Glutamatergic neuron (in vitro differentiated cells): Measurements from ENCODE around the gene CHI3L2. TPM values are rescaled to one million over a fixed set of nuclear protein-coding genes. Genes with fewer than 3 reads are reported as not detected.

Source experiments
- DNase-seq: peaks from one replicate; pipeline ENCODE4 v3.0.0; 2022
- H3K27ac Mint-ChIP-seq: one replicate; pipeline ENCODE4 v1.8.0; 2020; ENCODE audit warnings: mild to moderate bottlenecking, mixed read lengths, inconsistent platforms; ENCODE audit not compliant: unreplicated experiment
- H3K27me3 Mint-ChIP-seq: one replicate; pipeline ENCODE4 v1.8.0; 2020; ENCODE audit warnings: mild to moderate bottlenecking, moderate library complexity, mixed read lengths, inconsistent platforms; ENCODE audit not compliant: unreplicated experiment
- H3K36me3 Mint-ChIP-seq: one replicate; pipeline ENCODE4 v1.8.0; 2020; ENCODE audit warnings: mild to moderate bottlenecking, mixed read lengths, inconsistent platforms; ENCODE audit not compliant: unreplicated experiment
- H3K4me1 Mint-ChIP-seq: one replicate; pipeline ENCODE4 v1.8.0; 2020; ENCODE audit warnings: mild to moderate bottlenecking, low read depth, mixed read lengths, inconsistent platforms; ENCODE audit not compliant: unreplicated experiment
- H3K4me3 Mint-ChIP-seq: one replicate; pipeline ENCODE4 v1.8.0; 2020; ENCODE audit warnings: mild to moderate bottlenecking, mixed read lengths, inconsistent platforms; ENCODE audit not compliant: unreplicated experiment
- H3K9me3 Mint-ChIP-seq: one replicate; pipeline ENCODE4 v1.8.0; 2020; ENCODE audit warnings: mild to moderate bottlenecking, moderate library complexity, mixed read lengths, inconsistent platforms; ENCODE audit not compliant: unreplicated experiment
- total RNA-seq: library from RNA; stranded (reverse); fragmentation: NEBNext Ultra II Directional; extraction: Animal tissue kit (Norgen Biotek cat#: 25700); gene quantifications from one replicate; pipeline ENCODE4 v1.2.1, GENCODE V29; 2021; ENCODE audit not compliant: unreplicated experiment
- TF ChIP-seq, protein P1 (sequence below): fragments of 200-600 bp; sonication (generic); IDR thresholded peaks from one replicate; pipeline ENCODE4 v1.5.0; 2021; ENCODE audit not compliant: partially characterized antibody, unreplicated experiment

CHI3L2 gene
- total RNA-seq, 1 donor from 2014 or later, result not detected

DNA sequence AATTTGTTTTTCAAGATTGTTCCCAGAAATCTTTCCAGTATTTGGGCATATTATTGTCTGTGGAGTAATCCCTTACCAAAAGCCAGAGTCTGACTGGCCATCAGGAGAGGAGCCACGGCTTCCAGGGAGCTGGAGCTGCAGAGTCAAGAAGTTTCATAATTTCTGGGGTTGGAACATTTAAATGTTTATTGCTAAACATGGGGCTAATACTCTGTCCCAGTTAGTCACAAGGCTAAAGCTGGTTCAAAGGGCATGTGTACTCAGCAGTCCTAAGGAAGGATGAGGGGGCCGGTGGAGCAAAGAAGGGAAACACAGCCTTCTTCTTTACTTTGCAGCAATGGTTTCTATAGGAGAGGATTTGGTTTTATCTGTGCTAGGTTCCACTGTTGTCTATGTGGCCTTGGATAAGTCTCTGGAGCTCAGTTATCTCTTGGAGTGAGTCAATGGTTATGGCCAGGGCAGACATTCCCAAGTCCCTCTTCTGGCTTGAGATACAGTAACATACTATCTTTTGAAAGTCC is 36.5 kb upstream of the CHI3L2 start:
- H3K9me3 Mint-ChIP-seq, result no peaks in the 10 kb centered on the region
- H3K4me3 Mint-ChIP-seq, result no peak overlapping the region
- H3K27me3 Mint-ChIP-seq, result peaks cover 1% of the 10 kb centered on the region
- no peak for DNase-seq
- H3K4me1 Mint-ChIP-seq, result peaks cover 7% of the 10 kb centered on the region
- TF ChIP-seq, protein P1, sequence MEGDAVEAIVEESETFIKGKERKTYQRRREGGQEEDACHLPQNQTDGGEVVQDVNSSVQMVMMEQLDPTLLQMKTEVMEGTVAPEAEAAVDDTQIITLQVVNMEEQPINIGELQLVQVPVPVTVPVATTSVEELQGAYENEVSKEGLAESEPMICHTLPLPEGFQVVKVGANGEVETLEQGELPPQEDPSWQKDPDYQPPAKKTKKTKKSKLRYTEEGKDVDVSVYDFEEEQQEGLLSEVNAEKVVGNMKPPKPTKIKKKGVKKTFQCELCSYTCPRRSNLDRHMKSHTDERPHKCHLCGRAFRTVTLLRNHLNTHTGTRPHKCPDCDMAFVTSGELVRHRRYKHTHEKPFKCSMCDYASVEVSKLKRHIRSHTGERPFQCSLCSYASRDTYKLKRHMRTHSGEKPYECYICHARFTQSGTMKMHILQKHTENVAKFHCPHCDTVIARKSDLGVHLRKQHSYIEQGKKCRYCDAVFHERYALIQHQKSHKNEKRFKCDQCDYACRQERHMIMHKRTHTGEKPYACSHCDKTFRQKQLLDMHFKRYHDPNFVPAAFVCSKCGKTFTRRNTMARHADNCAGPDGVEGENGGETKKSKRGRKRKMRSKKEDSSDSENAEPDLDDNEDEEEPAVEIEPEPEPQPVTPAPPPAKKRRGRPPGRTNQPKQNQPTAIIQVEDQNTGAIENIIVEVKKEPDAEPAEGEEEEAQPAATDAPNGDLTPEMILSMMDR, result no peak
- H3K27ac Mint-ChIP-seq, result no peak overlapping the region
- H3K36me3 Mint-ChIP-seq, result peaks cover 8% of the 10 kb centered on the region

DNA sequence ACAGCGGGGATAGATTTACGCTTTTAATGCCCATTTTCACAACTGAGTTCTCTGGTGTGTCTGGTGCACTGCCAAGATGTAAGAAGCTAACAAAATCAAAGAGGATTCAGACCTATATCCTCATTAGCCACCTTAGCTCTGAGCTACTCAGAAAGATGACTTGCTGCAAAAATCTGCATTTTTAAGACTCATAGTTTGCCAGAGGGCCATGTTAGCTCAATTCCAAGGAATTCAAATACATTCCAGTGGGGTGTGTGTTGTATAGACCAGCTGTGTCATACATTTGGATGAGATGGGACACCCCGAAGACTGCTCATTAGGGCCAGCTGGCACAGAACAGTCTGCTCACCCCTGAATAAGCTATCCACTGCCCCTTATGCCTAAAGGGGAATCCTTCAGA is 36.0 kb upstream of the CHI3L2 start:
- H3K4me1 Mint-ChIP-seq, result peaks cover 7% of the 10 kb centered on the region
- peaks cover 8% of the 10 kb centered on the region for H3K36me3 Mint-ChIP-seq
- TF ChIP-seq, protein P1, result no peak
- DNase-seq, result no peak
- H3K4me3 Mint-ChIP-seq, result no peak overlapping the region
- peaks cover 3% of the 10 kb centered on the region for H3K27me3 Mint-ChIP-seq
- no peak overlapping the region for H3K27ac Mint-ChIP-seq
- H3K9me3 Mint-ChIP-seq, result no peaks in the 10 kb centered on the region

DNA sequence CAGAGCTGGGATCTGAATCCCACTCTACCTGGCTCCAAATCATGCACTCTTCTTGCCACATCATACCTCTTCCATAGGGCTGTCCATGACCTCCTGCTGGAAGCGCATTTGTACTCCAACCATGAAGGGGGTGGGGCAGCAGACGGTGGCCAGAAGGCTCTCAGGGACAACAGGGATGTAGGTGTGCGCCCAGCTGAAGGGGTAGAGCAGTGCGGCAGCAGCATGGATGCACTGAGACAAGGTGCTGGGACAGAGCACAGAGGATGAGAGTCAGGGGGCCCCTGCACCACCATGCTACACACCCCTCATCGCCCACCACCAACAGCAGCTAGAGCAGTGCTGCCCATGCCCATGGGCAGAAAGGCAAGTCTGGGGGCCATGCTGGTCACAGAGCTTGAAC is 35.4 kb upstream of the CHI3L2 start:
- Mint-ChIP-seq H3K27me3 (peaks cover 3% of the 10 kb centered on the region), H3K9me3 (no peaks in the 10 kb centered on the region), H3K36me3 (peaks cover 8% of the 10 kb centered on the region), H3K4me1 (peaks cover 7% of the 10 kb centered on the region), H3K27ac (no peak overlapping the region), H3K4me3 (no peak overlapping the region)
- DNase-seq, result no peak
- TF ChIP-seq, protein P1, result no peak

DNA sequence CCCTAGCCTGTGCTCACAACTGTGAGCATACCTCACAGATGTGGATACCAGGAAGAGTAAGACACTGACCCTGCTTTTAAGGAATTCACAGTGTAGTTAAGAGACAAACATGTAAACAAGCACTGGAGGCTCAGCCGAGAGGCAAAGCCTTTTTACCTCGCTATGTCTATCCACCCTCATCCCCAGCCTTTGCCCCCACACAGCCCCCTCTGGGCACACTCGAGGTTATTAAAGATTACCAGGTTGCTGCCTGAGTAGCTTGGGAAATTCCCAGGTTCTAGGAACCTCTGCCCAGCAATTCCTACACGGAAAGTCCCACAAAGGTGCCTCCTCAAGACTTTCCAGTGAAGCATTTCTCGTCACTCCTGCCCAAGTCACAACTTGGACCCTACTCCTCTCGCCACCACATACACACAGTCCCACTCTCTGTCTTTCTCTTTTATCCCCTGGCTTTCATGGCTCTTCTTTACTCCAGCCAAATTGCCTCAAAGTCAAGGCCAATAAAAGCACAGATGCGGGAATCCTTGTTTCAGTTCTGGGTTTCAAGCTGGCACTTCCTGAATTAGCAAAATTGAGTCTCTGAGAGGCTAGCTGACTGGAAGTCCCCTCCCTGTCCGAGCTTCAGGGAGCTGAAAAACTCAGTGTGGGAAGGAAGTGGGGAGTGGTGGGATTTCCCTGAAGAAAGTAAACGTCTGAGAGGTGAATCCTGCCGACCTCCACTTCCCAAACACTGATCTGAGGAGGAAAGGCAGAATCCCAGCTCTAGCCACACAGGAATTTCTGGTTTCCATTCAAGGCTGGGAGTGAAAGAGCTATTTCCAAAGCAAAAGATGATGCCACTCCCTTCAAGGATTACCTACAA is 34.6 kb upstream of the CHI3L2 start:
- peaks cover 7% of the 10 kb centered on the region for H3K27me3 Mint-ChIP-seq
- TF ChIP-seq, protein P1, result no peak
- H3K4me1 Mint-ChIP-seq, result peaks cover 7% of the 10 kb centered on the region
- no peak overlapping the region for H3K27ac Mint-ChIP-seq
- peaks cover 8% of the 10 kb centered on the region for H3K36me3 Mint-ChIP-seq
- H3K9me3 Mint-ChIP-seq, result no peaks in the 10 kb centered on the region
- no peak overlapping the region for H3K4me3 Mint-ChIP-seq
- no peak for DNase-seq
